Measurements from ENCODE around the gene FOXB1.

GRCh38 chr15:59976480-59977271 is 27.4 kb upstream of the FOXB1 start:
- TF ChIP-seq, protein P1, sequence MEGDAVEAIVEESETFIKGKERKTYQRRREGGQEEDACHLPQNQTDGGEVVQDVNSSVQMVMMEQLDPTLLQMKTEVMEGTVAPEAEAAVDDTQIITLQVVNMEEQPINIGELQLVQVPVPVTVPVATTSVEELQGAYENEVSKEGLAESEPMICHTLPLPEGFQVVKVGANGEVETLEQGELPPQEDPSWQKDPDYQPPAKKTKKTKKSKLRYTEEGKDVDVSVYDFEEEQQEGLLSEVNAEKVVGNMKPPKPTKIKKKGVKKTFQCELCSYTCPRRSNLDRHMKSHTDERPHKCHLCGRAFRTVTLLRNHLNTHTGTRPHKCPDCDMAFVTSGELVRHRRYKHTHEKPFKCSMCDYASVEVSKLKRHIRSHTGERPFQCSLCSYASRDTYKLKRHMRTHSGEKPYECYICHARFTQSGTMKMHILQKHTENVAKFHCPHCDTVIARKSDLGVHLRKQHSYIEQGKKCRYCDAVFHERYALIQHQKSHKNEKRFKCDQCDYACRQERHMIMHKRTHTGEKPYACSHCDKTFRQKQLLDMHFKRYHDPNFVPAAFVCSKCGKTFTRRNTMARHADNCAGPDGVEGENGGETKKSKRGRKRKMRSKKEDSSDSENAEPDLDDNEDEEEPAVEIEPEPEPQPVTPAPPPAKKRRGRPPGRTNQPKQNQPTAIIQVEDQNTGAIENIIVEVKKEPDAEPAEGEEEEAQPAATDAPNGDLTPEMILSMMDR (IDR thresholded peaks at IDR 0.05): no peak
- no peak for TF ChIP-seq POLR2AphosphoS5 (IDR thresholded peaks at IDR 0.05)
- TF ChIP-seq EP300 (IDR thresholded peaks at IDR 0.05; ENCODE audit: low read depth): no peak
- TF ChIP-seq POLR2A (IDR thresholded peaks at IDR 0.05): no peak

Measured in transverse colon (tissue), 4 donors.